Kidney epithelial cell (primary cell): ENCODE measurements around the gene PTPRZ1. TPM values are rescaled to one million over a fixed set of nuclear protein-coding genes. Genes with fewer than 3 reads are reported as not detected.

ENCODE experiments used
- DNase-seq: peaks from one replicate; pipeline ENCODE4 v3.0.0-alpha.2; 2010; ENCODE audit warnings: low read depth
- H3K27me3 ChIP-seq: 2 replicates; pipeline ENCODE4 v1.6.0; 2011; ENCODE audit warnings: low read length; ENCODE audit not compliant: control insufficient read depth, insufficient read depth
- H3K36me3 ChIP-seq: 2 replicates; pipeline ENCODE4 v1.5.1; 2011; ENCODE audit warnings: low read length; ENCODE audit not compliant: control insufficient read depth, insufficient read depth
- H3K4me3 ChIP-seq: 2 replicates; pipeline ENCODE4 v1.5.1; 2011; ENCODE audit warnings: low read depth, mild to moderate bottlenecking, control low read depth, low read length
- CTCF ChIP-seq: IDR thresholded peaks from 2 replicates; pipeline ENCODE4 v1.5.1; 2011; ENCODE audit warnings: mild to moderate bottlenecking, moderate library complexity, low read length, control low read depth, inconsistent platforms; ENCODE audit not compliant: insufficient read depth, poor library complexity, severe bottlenecking
- total RNA-seq: library from RNA; depleted of rRNA; stranded (reverse); fragments of >200 nt; gene quantifications from 2 replicates; pipeline ENCODE4 v1.2.3, GENCODE V29; 2015

PTPRZ1 gene
- under 0.01 and 0.04 TPM in 2 replicates for total RNA-seq

- Histone ChIP-seq H3K4me3 (peak within 1 kb of the TSS; percentile 50), H3K27me3 (peaks cover 20% of the 10 kb centered on the region), H3K36me3 (no peaks in the 10 kb centered on the region)
- DNase-seq: no peak
- TF ChIP-seq CTCF: no peak
Observed at GRCh38 chr7:121872831-121873288, at the start of gene PTPRZ1. PTPRZ1 (plus strand) TSS chr7:121873161; CDS start chr7:121873500, 339 bp downstream.

DNA sequence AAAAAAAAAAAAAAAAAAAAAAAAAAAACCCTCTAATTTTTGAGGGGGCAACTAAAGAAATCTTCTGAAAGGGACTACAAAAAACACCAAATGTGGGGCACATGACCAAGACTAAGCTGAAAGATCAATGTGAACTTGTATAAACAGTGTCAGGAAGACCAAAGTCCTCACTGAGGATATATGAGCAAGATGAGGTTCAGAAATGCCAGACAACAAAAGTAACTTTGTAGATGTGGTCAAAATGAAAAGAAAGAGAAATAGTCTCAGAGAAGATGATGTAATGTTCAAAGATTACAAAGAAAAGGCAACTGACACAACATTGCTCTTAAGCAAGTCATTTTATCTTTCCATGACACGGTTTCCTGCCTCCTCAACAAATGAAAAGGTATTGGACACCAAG, 48.7 kb upstream of the PTPRZ1 start:
- Histone ChIP-seq H3K36me3 (no peaks in the 10 kb centered on the region), H3K4me3 (no peak overlapping the region), H3K27me3 (no peaks in the 10 kb centered on the region)
- no peak for TF ChIP-seq CTCF
- DNase-seq: no peak

- TF ChIP-seq CTCF: no peak
- no peak for DNase-seq
- Histone ChIP-seq H3K27me3 (no peaks in the 10 kb centered on the region), H3K4me3 (no peak overlapping the region), H3K36me3 (no peaks in the 10 kb centered on the region)
Observed at GRCh38 chr7:121831351-121831750, 41.6 kb upstream of the PTPRZ1 start.

- no peaks in the 10 kb centered on the region for H3K36me3 ChIP-seq
- TF ChIP-seq CTCF: no peak
- DNase-seq: no peak
- no peak overlapping the region for H3K4me3 ChIP-seq
- no peaks in the 10 kb centered on the region for H3K27me3 ChIP-seq
Observed at GRCh38 chr7:121831801-121832200, 41.2 kb upstream of the PTPRZ1 start.

DNA sequence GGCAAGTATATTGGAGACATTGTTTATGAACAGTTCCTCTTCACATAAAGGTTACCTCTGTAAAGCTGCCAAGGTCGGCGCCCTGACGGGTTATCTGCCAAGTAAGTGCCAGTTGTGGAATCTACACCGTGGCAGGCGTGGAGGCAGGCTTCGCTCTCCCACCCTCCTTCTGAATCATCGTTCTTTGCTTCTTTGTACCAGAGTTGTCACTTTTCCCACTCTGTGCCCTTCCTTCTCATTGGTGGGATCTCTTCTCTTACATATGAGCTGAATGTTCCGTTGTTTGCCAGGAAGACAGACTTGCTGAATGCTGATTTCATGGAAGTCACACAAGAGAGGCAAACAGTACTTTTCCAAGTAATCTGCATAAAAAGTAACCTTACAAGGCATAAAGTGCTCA, 40.6 kb upstream of the PTPRZ1 start:
- no peak for DNase-seq
- Histone ChIP-seq H3K4me3 (no peak overlapping the region), H3K36me3 (no peaks in the 10 kb centered on the region), H3K27me3 (no peaks in the 10 kb centered on the region)
- no peak for TF ChIP-seq CTCF

DNA sequence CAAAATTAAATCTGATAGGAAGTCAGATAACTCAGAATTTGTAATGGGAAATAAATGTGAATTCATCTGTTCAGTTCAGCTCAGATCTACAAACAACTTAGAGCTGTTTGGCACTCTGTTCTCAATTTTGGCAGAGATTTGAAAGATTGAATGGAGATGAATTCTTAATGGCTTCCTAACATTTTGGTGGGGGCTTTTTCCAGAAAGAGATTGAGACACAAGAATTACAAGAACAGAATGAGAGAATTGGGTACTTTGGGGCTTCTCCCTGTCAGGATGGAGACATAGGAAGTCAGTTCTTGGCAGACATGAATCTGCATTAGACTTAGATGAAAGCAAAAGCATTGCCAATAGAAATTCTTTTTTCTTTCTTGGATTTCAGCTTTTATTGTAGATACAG, 39.0 kb upstream of the PTPRZ1 start:
- no peak for DNase-seq
- no peak overlapping the region for H3K4me3 ChIP-seq
- H3K36me3 ChIP-seq: no peaks in the 10 kb centered on the region
- TF ChIP-seq CTCF: no peak
- no peaks in the 10 kb centered on the region for H3K27me3 ChIP-seq
